CD4-positive, alpha-beta T cell treated with Interleukin-1 beta for 1 hour (primary cell): ENCODE results near the gene SMOC2.

ENCODE experiments used
- DNase-seq, 2 donors: peaks; one replicate each; pipeline ENCODE4 v3.0.0-alpha.2; 2020 to 2022

Gene SMOC2

GRCh38 chr6:168581706-168582105 is 140.7 kb downstream of the SMOC2 start:
- no peak for DNase-seq

GRCh38 chr6:168582571-168582981 is 141.6 kb downstream of the SMOC2 start:
- DNase-seq = no peak

GRCh38 chr6:168583126-168583525 is 142.1 kb downstream of the SMOC2 start:
- no peak for DNase-seq

GRCh38 chr6:168583821-168584220 is 142.8 kb downstream of the SMOC2 start:
- DNase-seq = no peak

GRCh38 chr6:168584249-168584648 is 143.3 kb downstream of the SMOC2 start:
- DNase-seq = no peak

- no peak for DNase-seq
Measured at GRCh38 chr6:168584671-168585070, 143.7 kb downstream of the SMOC2 start.

- no peak for DNase-seq
Measured at GRCh38 chr6:168585441-168585840, 144.5 kb downstream of the SMOC2 start.

GRCh38 chr6:168589275-168589674 is 148.3 kb downstream of the SMOC2 start:
- DNase-seq = no peak

GRCh38 chr6:168590406-168590805 is 149.4 kb downstream of the SMOC2 start:
- DNase-seq = no peak

- DNase-seq = no peak
Measured at GRCh38 chr6:168596344-168596743, 155.4 kb downstream of the SMOC2 start.

- no peak for DNase-seq
Measured at GRCh38 chr6:168597471-168597875, 156.5 kb downstream of the SMOC2 start.

- DNase-seq = no peak
Measured at GRCh38 chr6:168598251-168599117, 157.5 kb downstream of the SMOC2 start.

- no peak for DNase-seq
Measured at GRCh38 chr6:168599118-168599494, 158.1 kb downstream of the SMOC2 start.

- no peak for DNase-seq
Measured at GRCh38 chr6:168599769-168600330, 158.9 kb downstream of the SMOC2 start.

GRCh38 chr6:168600381-168600780 is 159.4 kb downstream of the SMOC2 start:
- DNase-seq = no peak

GRCh38 chr6:168601111-168601510 is 160.1 kb downstream of the SMOC2 start:
- no peak for DNase-seq

GRCh38 chr6:168601546-168601945 is 160.6 kb downstream of the SMOC2 start:
- DNase-seq = no peak

GRCh38 chr6:168602576-168602975 is 161.6 kb downstream of the SMOC2 start:
- no peak for DNase-seq

- DNase-seq = no peak
Measured at GRCh38 chr6:168603234-168603633, 162.2 kb downstream of the SMOC2 start.

- no peak for DNase-seq
Measured at GRCh38 chr6:168605964-168606363, 165.0 kb downstream of the SMOC2 start.

- DNase-seq = no peak
Measured at GRCh38 chr6:168606722-168607121, 165.7 kb downstream of the SMOC2 start.

- no peak for DNase-seq
Measured at GRCh38 chr6:168607272-168608112, 166.5 kb downstream of the SMOC2 start.

- no peak for DNase-seq
Measured at GRCh38 chr6:168608113-168608400, 167.1 kb downstream of the SMOC2 start.
